Activated naive CD4-positive, alpha-beta T cell treated with anti-CD3 and anti-CD28 coated beads, Interleukin-2, amount 50 U/mL, for 24 hours (primary cell): ENCODE measurements around the gene GCDH.

Experiments used
- H3K27ac Mint-ChIP-seq: one replicate; pipeline ENCODE4 v1.8.0; 2021; ENCODE audit warnings: mild to moderate bottlenecking, mixed read lengths
- H3K27me3 Mint-ChIP-seq: one replicate; pipeline ENCODE4 v1.8.0; 2021; ENCODE audit warnings: mixed read lengths
- H3K36me3 Mint-ChIP-seq: one replicate; pipeline ENCODE4 v1.8.0; 2021; ENCODE audit warnings: mixed read lengths
- H3K4me1 Mint-ChIP-seq: one replicate; pipeline ENCODE4 v1.8.0; 2021; ENCODE audit warnings: mixed read lengths
- H3K4me3 Mint-ChIP-seq: one replicate; pipeline ENCODE4 v1.8.0; 2021; ENCODE audit warnings: mild to moderate bottlenecking, mixed read lengths
- H3K9me3 Mint-ChIP-seq: one replicate; pipeline ENCODE4 v1.8.0; 2021; ENCODE audit warnings: mixed read lengths

Gene GCDH

DNA sequence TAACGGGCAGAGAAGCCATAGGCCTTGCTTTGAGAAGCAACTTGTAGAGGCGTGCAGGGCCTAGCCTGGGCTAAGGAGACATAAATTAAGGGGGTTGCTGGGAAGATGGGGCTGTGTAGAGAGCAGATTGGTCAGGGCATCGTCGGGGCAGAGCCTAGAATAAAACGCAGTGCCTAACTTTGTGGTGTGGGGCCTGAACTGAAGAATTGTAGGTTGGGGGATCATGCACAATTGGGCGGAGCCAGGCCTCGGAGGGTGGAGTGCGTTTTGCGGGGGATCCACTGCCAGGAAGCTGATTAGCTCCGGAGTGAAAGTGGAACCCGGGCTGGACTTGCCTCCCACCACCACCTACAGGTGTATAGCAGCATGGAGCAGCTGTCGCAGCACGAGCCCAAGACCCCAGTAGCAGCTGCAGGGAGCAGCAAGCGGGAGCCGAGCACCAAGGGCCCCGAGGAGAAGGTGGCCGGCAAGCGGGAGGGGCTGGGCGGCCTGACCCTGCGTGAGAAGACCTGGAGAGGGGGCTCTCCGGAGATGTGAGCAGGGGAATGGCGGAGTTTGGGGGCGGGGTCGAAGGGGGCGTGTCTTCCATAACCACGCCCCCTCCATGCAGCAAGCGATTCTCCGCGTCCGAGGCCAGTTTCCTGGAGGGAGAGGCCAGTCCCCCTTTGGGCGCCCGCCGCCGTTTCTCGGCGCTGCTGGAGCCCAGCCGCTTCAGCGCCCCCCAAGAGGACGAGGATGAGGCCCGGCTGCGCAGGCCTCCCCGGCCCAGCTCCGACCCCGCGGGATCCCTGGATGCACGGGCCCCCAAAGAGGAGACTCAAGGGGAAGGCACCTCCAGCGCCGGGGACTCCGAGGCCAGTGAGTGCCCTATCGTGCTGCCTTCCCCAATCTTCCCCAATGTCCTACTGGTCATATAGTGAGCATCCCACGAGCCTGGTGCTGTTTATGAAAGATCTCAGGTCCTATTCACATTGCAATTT lies 23.6 kb upstream of the GCDH start:
- peaks cover 7% of the 10 kb centered on the region for H3K36me3 Mint-ChIP-seq
- H3K27ac Mint-ChIP-seq: no peak overlapping the region
- peaks cover 5% of the 10 kb centered on the region for H3K9me3 Mint-ChIP-seq
- peaks cover 9% of the 10 kb centered on the region for H3K4me1 Mint-ChIP-seq
- H3K27me3 Mint-ChIP-seq: no peaks in the 10 kb centered on the region
- H3K4me3 Mint-ChIP-seq: peak overlapping the region; percentile 74

DNA sequence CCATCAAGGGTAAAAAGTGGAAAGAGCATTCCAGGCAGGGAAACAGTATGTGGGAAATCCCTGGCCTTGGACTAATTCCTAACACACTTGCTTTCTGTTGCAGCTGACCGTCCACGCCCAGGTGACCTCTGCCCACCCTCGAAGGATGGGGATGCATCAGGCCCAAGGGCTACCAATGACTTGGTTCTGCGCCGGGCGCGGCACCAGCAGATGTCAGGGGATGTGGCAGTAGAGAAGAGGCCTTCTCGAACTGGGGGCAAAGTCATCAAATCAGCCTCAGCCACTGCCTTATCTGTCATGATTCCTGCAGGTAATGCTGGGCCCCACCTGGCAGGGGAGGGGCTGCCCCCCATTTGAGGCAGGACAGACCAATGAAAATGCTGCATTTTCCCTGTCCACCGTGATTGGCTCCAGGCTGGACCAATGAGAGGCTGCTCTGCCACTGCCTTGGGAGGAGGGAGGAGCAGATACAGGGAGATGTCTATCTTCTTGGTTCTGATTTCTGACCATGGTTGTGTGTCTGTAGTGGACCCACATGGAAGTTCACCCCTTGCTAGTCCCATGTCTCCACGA lies 22.3 kb upstream of the GCDH start:
- Mint-ChIP-seq H3K36me3 (peaks cover 9% of the 10 kb centered on the region), H3K27ac (no peak overlapping the region), H3K4me3 (no peak overlapping the region), H3K4me1 (peaks cover 9% of the 10 kb centered on the region), H3K9me3 (peaks cover 5% of the 10 kb centered on the region), H3K27me3 (no peaks in the 10 kb centered on the region)

DNA sequence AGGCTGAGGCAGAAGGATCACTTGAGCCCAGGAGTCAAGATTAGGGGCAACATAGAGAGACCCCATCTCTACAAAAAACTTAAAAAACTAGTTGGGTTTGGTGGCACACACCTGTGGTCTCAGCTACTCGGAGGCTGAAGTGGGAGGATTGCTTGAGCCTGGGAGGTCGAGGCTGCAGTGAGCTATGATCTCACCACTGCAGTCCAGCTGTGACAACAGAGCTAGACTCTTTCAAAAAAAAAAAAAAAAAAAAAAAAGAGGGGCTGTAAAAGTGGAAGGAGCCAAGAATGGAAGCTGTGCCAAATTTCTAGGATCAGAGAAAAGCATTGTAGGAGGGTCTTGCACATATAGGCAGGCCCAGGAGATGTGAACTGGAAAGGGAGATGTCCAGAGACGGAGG lies 19.3 kb upstream of the GCDH start:
- Mint-ChIP-seq H3K36me3 (peaks cover 14% of the 10 kb centered on the region), H3K4me3 (no peak overlapping the region), H3K27ac (no peak overlapping the region), H3K4me1 (peaks cover 5% of the 10 kb centered on the region), H3K27me3 (no peaks in the 10 kb centered on the region), H3K9me3 (peaks cover 5% of the 10 kb centered on the region)

DNA sequence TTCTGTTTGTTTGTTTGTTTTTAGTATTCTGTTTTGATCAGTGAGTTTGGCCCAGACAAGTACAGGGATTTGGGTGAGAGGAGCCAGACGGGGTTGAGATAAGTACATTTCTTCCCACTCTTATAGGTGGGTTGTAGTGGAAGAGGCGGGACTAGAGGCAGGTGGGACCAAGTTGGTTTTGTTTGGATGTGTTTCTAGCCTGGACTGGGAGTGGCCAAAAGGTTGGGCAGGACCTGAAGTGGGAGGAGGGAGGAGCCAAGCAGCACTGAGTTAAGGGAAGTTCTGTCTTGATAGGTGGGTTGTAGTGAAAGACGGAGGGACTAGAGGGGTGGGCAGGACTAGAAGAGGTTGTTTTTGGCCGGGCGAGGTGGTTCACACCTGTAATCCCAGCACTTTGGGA lies 18.7 kb upstream of the GCDH start:
- Mint-ChIP-seq H3K36me3 (peaks cover 14% of the 10 kb centered on the region), H3K27me3 (no peaks in the 10 kb centered on the region), H3K4me3 (no peak overlapping the region), H3K27ac (no peak overlapping the region), H3K9me3 (peaks cover 5% of the 10 kb centered on the region), H3K4me1 (peaks cover under 1% of the 10 kb centered on the region)

DNA sequence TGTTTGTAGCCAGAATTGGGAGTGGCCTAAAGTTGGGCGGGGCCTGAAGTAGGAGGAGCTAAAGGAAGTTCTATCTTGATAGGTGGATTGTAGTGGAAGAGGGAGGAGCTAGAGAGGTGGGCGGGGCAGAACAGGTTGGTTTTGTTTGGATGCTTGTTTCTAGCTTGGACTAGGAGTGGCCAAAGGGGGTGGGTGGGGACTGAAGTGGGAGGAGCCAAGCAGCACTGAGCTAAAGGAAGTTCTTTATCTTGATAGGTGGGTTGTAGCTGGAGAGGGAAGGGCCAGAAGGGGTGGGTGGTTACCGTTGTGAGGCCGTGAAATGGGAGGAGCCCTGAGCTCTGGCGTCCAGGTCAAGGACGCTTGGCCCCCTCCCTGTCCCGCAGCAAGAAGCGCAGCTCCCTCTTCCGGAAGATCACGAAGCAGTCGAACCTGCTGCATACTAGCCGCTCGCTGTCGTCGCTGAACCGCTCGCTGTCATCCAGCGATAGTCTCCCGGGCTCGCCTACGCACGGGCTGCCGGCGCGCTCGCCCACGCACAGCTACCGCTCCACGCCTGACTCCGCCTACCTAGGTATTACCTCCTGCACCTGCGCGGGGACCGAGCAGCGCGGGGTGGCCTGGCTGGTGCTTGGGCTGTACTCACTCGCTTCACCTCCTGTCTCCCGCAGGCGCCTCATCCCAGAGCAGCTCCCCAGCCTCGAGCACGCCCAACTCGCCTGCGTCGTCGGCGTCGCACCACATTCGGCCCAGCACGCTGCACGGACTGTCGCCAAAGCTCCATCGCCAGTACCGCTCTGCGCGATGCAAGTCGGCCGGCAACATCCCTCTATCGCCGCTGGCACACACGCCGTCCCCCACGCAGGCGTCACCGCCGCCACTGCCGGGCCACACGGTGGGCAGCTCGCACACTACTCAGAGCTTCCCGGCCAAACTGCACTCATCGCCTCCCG lies 17.7 kb upstream of the GCDH start:
- no peaks in the 10 kb centered on the region for H3K27me3 Mint-ChIP-seq
- no peak overlapping the region for H3K27ac Mint-ChIP-seq
- H3K4me1 Mint-ChIP-seq: no peaks in the 10 kb centered on the region
- peaks cover 14% of the 10 kb centered on the region for H3K36me3 Mint-ChIP-seq
- peak overlapping the region; percentile 19 for H3K4me3 Mint-ChIP-seq
- H3K9me3 Mint-ChIP-seq: peaks cover 5% of the 10 kb centered on the region

DNA sequence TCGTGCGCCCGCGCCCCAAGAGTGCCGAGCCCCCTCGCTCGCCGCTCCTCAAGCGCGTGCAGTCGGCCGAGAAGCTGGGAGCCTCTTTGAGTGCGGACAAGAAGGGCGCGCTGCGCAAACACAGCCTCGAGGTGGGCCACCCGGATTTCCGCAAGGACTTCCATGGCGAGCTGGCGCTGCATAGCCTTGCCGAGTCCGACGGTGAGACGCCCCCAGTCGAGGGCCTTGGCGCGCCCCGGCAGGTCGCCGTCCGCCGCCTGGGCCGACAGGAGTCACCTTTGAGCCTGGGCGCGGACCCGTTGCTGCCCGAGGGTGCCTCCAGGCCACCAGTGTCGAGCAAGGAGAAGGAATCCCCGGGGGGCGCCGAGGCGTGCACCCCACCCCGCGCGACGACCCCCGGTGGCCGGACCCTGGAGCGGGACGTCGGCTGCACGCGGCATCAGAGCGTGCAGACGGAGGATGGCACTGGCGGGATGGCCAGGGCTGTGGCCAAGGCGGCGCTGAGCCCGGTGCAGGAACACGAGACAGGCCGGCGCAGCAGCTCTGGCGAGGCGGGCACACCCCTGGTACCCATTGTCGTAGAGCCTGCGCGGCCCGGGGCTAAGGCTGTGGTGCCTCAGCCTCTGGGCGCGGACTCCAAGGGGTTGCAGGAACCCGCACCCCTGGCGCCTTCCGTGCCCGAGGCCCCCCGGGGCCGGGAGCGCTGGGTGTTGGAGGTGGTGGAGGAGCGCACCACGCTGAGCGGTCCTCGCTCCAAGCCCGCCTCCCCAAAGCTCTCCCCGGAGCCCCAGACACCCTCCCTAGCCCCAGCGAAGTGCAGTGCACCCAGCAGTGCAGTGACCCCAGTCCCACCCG lies 16.8 kb upstream of the GCDH start:
- Mint-ChIP-seq H3K9me3 (peaks cover 5% of the 10 kb centered on the region), H3K4me3 (no peak overlapping the region), H3K27me3 (no peaks in the 10 kb centered on the region), H3K36me3 (peaks cover 14% of the 10 kb centered on the region), H3K4me1 (no peaks in the 10 kb centered on the region), H3K27ac (no peak overlapping the region)

DNA sequence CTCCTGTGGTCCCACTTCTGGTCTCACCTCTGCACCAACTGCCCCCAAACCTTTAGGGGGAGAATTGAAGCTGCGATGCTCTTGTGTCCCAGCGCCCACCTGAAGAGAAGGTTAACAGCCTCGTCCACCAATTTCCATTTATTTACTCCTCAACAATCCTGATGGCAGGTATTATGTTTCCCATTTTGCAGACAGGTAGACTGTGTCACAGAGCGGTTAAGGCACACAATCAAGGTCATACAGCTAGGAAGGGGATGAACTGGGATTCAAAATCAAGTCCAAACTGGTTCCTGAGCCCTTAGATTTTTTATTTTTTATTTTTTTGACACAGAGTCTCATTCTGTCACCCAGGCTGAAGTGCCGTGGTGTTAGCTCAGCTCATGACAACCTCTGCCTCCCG lies 15.9 kb upstream of the GCDH start:
- no peak overlapping the region for H3K27ac Mint-ChIP-seq
- no peaks in the 10 kb centered on the region for H3K27me3 Mint-ChIP-seq
- H3K9me3 Mint-ChIP-seq: peaks cover 5% of the 10 kb centered on the region
- H3K4me3 Mint-ChIP-seq: no peak overlapping the region
- H3K4me1 Mint-ChIP-seq: peaks cover 5% of the 10 kb centered on the region
- H3K36me3 Mint-ChIP-seq: peaks cover 14% of the 10 kb centered on the region

DNA sequence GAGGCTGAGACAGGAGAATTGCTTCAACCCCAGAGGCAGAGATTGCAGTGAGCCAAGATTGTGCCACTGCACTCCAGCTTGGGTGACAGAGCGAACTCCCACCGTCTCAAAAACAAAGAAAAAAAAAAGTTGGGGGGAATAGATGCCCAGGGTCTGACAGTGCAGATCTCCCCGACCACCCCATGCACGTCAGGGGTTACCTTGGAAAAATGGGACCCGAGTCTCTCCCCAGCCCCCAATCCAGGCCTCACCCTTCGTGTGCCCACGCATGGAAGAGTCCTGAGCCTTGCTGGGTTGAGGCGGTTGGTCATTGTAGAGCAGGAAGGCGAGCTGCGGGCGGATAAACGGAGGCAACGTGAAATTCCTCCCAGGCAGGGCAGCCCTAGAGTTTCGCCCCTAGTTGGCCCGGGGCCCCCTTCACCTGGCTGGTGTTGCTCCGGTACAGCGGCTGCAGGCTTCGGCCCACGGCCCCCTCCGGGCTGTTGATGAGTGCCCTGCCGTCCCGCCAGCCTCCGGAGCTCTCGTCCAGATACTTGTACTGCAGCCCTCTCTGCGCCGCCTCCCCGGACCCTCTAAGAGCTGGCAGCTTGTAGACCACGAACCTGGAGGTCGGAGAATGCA lies 10.3 kb upstream of the GCDH start:
- Mint-ChIP-seq H3K4me1 (peaks cover 20% of the 10 kb centered on the region), H3K4me3 (peak overlapping the region; percentile 89), H3K27ac (peak overlapping the region; percentile 55), H3K36me3 (no peaks in the 10 kb centered on the region), H3K9me3 (no peaks in the 10 kb centered on the region), H3K27me3 (no peaks in the 10 kb centered on the region)

DNA sequence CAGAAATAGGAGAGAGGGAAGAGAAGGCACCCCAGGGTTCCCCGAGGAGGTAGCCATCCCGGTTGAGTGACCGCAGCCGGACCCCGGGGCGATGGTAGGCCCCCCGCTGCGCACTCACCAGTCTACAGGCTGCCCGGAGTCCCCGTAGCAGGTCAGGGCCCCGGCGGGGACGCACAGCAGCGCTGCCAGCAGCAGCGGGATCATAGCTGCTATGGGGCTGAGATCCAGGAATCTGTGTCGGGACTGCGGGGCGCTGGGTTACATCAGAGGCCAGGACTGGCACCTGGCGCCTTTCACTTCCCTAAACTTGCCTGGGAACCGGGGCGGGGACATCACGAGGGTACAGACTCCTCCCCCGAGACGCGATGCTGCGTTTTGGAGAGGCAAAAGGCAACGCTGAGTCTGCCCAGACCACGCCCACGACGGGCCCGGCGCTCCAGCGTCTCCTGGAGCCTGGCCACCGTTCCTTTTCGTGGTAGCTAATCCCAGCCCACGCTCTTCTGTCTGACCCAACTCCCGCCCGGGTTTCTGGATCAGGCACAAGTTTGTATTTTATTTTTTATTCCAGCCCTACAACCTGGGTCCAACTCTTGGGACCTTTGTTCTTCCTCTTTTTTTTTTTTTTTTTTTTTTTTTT lies 9.7 kb upstream of the GCDH start, which contains the start of gene DNASE2:
Gene DNASE2, minus strand, starts transcription at position 278 of the 637 bp plus-strand sequence. Its CDS starts 74 bp downstream, at position 204.
- Mint-ChIP-seq H3K9me3 (no peaks in the 10 kb centered on the region), H3K27ac (peak within 1 kb of the TSS; percentile 83), H3K4me1 (peaks cover 20% of the 10 kb centered on the region), H3K27me3 (no peaks in the 10 kb centered on the region), H3K4me3 (peak within 1 kb of the TSS; percentile 89), H3K36me3 (no peaks in the 10 kb centered on the region)

DNA sequence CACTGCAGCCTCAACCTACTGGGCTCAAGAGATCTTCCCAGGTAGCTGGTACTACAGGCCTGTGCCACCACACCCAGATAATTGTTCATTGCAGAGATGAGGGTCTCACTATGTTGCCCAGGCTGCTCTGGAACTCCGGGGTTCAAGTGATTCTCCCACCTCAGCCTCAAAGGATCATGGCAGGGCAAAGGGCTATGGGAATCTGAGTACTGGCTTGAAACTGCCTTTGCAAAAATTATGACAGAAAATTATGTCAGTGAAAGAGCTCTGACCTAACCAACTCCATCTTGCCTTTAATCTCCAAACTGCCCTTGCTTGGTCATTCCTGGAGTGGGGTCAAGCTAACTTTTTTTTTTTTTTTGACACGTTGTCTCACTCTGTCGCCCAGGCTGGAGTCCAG lies 8.4 kb upstream of the GCDH start:
- no peaks in the 10 kb centered on the region for H3K27me3 Mint-ChIP-seq
- no peaks in the 10 kb centered on the region for H3K9me3 Mint-ChIP-seq
- peaks cover 24% of the 10 kb centered on the region for H3K4me1 Mint-ChIP-seq
- H3K4me3 Mint-ChIP-seq: peak overlapping the region; percentile 89
- H3K36me3 Mint-ChIP-seq: no peaks in the 10 kb centered on the region
- no peak overlapping the region for H3K27ac Mint-ChIP-seq

DNA sequence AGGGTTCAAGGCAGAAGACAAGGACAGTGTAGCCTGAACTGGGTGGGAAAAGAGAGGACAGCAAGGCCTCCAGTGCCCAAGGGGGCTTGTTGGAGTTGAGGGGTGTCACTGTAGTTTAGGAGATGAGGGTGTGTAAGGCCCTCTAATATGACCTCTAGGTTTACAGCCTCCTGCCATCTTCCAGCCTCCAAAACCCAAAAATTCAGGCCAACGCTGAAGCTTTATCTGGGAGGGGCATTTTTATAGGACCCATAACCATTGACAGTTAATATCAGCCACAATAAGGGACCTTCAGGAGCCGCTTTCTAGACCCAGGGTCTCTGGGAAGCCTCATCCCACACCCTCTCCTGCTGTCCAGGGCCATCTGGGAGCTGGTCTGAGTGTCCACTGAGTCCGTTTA lies 6.8 kb upstream of the GCDH start:
- H3K27me3 Mint-ChIP-seq: no peaks in the 10 kb centered on the region
- no peaks in the 10 kb centered on the region for H3K36me3 Mint-ChIP-seq
- peaks cover 27% of the 10 kb centered on the region for H3K4me1 Mint-ChIP-seq
- no peaks in the 10 kb centered on the region for H3K9me3 Mint-ChIP-seq
- no peak overlapping the region for H3K4me3 Mint-ChIP-seq
- H3K27ac Mint-ChIP-seq: no peak overlapping the region

DNA sequence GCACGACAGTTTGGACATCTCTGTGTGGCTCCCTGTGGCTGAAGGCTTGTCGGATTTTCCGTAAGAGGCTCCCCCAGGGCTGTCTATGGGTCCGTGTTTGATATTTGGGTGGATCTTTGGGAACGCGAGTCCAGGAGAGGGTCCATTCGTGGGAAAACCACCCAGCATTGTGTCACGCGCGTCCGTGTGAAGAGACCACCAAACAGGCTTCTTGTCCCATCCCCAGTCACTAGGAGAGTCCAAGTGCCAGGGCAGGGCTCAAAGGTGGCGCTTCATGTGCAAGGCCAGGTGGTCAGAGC lies 6.4 kb upstream of the GCDH start:
- H3K36me3 Mint-ChIP-seq: no peaks in the 10 kb centered on the region
- H3K27me3 Mint-ChIP-seq: no peaks in the 10 kb centered on the region
- H3K9me3 Mint-ChIP-seq: no peaks in the 10 kb centered on the region
- peaks cover 26% of the 10 kb centered on the region for H3K4me1 Mint-ChIP-seq
- H3K27ac Mint-ChIP-seq: no peak overlapping the region
- H3K4me3 Mint-ChIP-seq: peak overlapping the region; percentile 89

DNA sequence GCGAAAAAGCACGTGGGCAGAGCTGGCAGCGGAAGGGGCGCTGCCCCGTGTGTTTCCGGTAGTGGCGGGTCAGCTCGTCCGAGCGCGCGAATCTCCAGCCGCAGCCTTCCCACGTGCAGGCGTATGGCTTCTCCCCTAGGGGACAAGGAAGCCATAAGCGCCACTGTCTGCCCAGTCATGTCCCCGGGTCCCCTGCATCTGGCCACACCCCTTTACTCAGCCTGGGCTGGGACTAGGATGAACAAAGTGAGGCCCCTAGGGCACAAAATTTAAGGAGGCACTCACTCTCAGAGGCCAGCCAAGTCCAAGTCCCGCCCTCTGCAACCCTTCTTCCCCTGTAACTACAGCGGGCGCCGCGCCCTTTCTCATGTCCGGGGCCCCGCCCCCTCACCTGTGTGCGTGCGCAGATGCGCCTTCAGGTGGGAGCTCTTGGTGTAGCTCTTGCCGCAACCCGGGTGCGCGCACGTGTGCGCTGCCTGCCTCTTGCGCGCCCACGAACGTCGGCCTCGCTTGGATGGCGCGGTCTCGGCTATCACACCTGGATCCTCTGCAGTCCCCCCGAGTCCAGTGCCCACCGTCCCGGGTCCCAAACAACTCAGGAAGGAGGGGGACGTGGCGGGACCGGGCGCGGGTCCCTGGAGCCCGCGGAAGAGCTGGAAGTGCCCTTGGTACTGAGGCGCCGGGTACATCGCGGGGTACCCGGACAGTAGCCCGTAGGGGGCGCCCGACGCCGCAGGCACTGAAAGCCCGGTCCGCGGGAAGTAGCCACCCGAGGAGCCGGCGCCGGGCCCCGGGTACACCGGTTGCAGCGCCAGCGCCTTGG lies 5.8 kb upstream of the GCDH start:
- Mint-ChIP-seq H3K27me3 (no peaks in the 10 kb centered on the region), H3K9me3 (no peaks in the 10 kb centered on the region), H3K36me3 (no peaks in the 10 kb centered on the region), H3K27ac (peak overlapping the region; percentile 79), H3K4me3 (peak overlapping the region; percentile 89), H3K4me1 (peaks cover 21% of the 10 kb centered on the region)
